Activated effector memory CD4-positive, alpha-beta T cell treated with Interleukin-2 at 50 U/mL for 16 hours (primary cell): ENCODE measurements around the gene CNTFR.
"Not testable (repeated sequence)": the region's sequence is repeated elsewhere in the genome, so short reads cannot be mapped to it uniquely, and the experiment has no call there.

Experiments used
- DNase-seq: peaks from one replicate; pipeline ENCODE4 v3.0.0-alpha.2; 2020

CNTFR gene

GRCh38 chr9:34589636-34590380, at the start of gene CNTFR:
CNTFR (minus strand) TSS chr9:34589724; CDS start chr9:34568981, 20,743 bp downstream.
- DNase-seq = no peak

- not testable (repeated sequence) for DNase-seq
Observed at GRCh38 chr9:34639322-34639721, 49.8 kb upstream of the CNTFR start.

- no peak for DNase-seq
Observed at GRCh38 chr9:34638138-34638445, 48.6 kb upstream of the CNTFR start.

- DNase-seq = peak; percentile 90
Observed at GRCh38 chr9:34637356-34638137, 48.0 kb upstream of the CNTFR start, which contains the start of gene SIGMAR1. SIGMAR1 (minus strand) TSS chr9:34637787; CDS start chr9:34637697, 90 bp downstream.

GRCh38 chr9:34636791-34637355, 47.3 kb upstream of the CNTFR start:
- no peak for DNase-seq

- no peak for DNase-seq
Observed at GRCh38 chr9:34635556-34635955, 46.0 kb upstream of the CNTFR start.

- DNase-seq = no peak
Observed at GRCh38 chr9:34634551-34635248, 45.2 kb upstream of the CNTFR start.

GRCh38 chr9:34633851-34634550, 44.5 kb upstream of the CNTFR start:
- DNase-seq = peak; percentile 59

- DNase-seq = no peak
Observed at GRCh38 chr9:34633166-34633565, 43.6 kb upstream of the CNTFR start.

- DNase-seq = no peak
Observed at GRCh38 chr9:34630402-34631154, 41.1 kb upstream of the CNTFR start.

GRCh38 chr9:34629491-34629808, 39.9 kb upstream of the CNTFR start:
- DNase-seq = no peak

- DNase-seq = peak; percentile 32
Observed at GRCh38 chr9:34628656-34629490, 39.3 kb upstream of the CNTFR start, which contains the start of gene ARID3C. ARID3C (minus strand) TSS chr9:34629066; CDS start chr9:34628014, 1,052 bp downstream.

- DNase-seq = no peak
Observed at GRCh38 chr9:34627716-34628655, 38.5 kb upstream of the CNTFR start.

GRCh38 chr9:34625186-34625486, 35.6 kb upstream of the CNTFR start:
- DNase-seq = no peak

GRCh38 chr9:34624475-34625185, 35.1 kb upstream of the CNTFR start:
- DNase-seq = no peak

- DNase-seq = no peak
Observed at GRCh38 chr9:34623374-34624235, 34.1 kb upstream of the CNTFR start.

- DNase-seq = peak; percentile 87
Observed at GRCh38 chr9:34620061-34620994, 30.8 kb upstream of the CNTFR start, which contains the start of gene DCTN3. DCTN3 (minus strand) TSS chr9:34620495; CDS start chr9:34620464, 31 bp downstream.
